ENCODE measurements around the gene HSF5. TPM values are rescaled to one million over a fixed set of nuclear protein-coding genes. Genes with fewer than 3 reads are reported as not detected.

HSF5 gene
- total and polyA plus RNA-seq, 2 of the 4 experiments (the other 2 are of a cell fraction) = not detected

DNA sequence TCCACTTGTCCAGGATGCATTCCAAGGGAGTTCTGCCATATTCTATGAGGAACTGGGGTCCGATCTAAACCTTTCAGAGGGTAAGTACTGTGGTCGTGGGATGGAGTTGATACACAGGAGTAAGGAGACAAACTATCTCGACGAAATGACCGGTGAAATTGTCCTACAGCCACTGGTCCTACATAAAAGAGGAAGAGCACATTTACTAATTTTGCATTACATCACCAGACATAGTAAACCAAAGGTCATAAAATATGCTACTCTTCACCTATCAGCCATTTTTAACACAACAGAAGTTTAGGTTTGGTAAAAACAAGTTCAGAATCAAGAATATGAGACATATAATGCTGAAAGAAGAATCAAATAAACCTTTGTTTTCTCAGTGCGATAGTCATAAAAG, 8.1 kb downstream of the HSF5 start:
- no peaks in the 10 kb centered on the region for H3K36me3 ChIP-seq (ENCODE audit: control insufficient read depth, insufficient read depth, low read length)
- H4K91ac ChIP-seq (ENCODE audit: insufficient read depth, low read depth, low read length) = no peak overlapping the region
- no peak overlapping the region for H2BK20ac ChIP-seq (ENCODE audit: low read depth, low read length)
- no peak for DNase-seq
- H4K20me1 ChIP-seq (ENCODE audit: insufficient read depth, low read length) = no peaks in the 10 kb centered on the region
- H3K9ac ChIP-seq (ENCODE audit: low read depth, low read length) = no peak overlapping the region
- H3K79me1 ChIP-seq (ENCODE audit: low read depth in 1 of 2, low read length in 2 of 2) = no peaks in the 10 kb centered on the region
- no peak overlapping the region for H3K18ac ChIP-seq (ENCODE audit: low read depth, low read length)
- no peaks in the 10 kb centered on the region for H3K9me1 ChIP-seq (ENCODE audit: insufficient read depth, low read length)
- H3K4ac ChIP-seq (ENCODE audit: low read depth, low read length) = no peak overlapping the region
- CTCF ChIA-PET = no interaction called here
- in situ Hi-C loops (cut with MboI; ENCODE audit: low sequenced_read_pairs) = no loop called here
- H2AK5ac ChIP-seq (ENCODE audit: low read depth, low read length) = no peak overlapping the region
- no peak overlapping the region for H2BK15ac ChIP-seq (ENCODE audit: low read depth, low read length)
- dilution Hi-C loops (cut with HindIII; ENCODE audit: low sequenced_read_pairs, unreplicated experiment) = no loop called here
- no peaks in the 10 kb centered on the region for H3K4me1 ChIP-seq (ENCODE audit: control insufficient read depth, insufficient read depth, low read length)
- H3K4me2 ChIP-seq (ENCODE audit: low read depth, low read length) = no peak overlapping the region
- H4K8ac ChIP-seq (ENCODE audit: low read depth in 2 of 2, low read length in 2 of 2) = no peak overlapping the region
- TF ChIP-seq SMC3 (IDR thresholded peaks at IDR 0.05; ENCODE audit: low read depth, low read length) = no peak
- TF ChIP-seq MAZ (IDR thresholded peaks at IDR 0.05; ENCODE audit: borderline replicate concordance, low read depth, low read length) = no peak
- TF ChIP-seq RFX5 (IDR thresholded peaks at IDR 0.05; ENCODE audit: low read depth, low read length) = no peak
- no peak overlapping the region for H4K5ac ChIP-seq (ENCODE audit: low read depth, low read length)
- no peak overlapping the region for H3K27ac ChIP-seq (ENCODE audit: insufficient read depth, low read length)
- POLR2A ChIA-PET (ENCODE audit: unreplicated experiment) = no interaction called here
- H2AFZ ChIP-seq (replicated peaks; ENCODE audit: low read length, poor library complexity) = no peak overlapping the region
- no peaks in the 10 kb centered on the region for H3K9me3 ChIP-seq (ENCODE audit: control insufficient read depth, insufficient read depth, low read length)
- H3K23ac ChIP-seq (ENCODE audit: low read depth, low read length) = no peak overlapping the region
- no peaks in the 10 kb centered on the region for H3K27me3 ChIP-seq (ENCODE audit: control insufficient read depth, insufficient read depth, low read length)
- H2BK5ac ChIP-seq (ENCODE audit: low read depth, low read length, poor library complexity, severe bottlenecking) = no peak overlapping the region
- H2BK120ac ChIP-seq (ENCODE audit: low read depth, low read length) = no peak overlapping the region
- BruUV-seq (replicated peaks) = no TSS peak
- no peak overlapping the region for H3K14ac ChIP-seq (replicated peaks; ENCODE audit: low read depth, low read length)
- no peak for ATAC-seq (ENCODE audit: low read depth)
- H2AK9ac ChIP-seq (replicated peaks; ENCODE audit: low read depth, low read length, poor library complexity) = no peak overlapping the region
- no CpG with 5 or more reads among the region's 6 CpGs for WGBS, 2 experiments (ENCODE audit: extremely low coverage in 2 of 2, insufficient read length in 1 of 2)
- no peak overlapping the region for H3K56ac ChIP-seq (ENCODE audit: extremely low read depth, insufficient read depth, low read length)
- no peak overlapping the region for H3K4me3 ChIP-seq (ENCODE audit: insufficient read depth, low read depth, low read length)
- intact Hi-C loops (cut with micrococcal nuclease) = no loop called here

Measured in IMR-90 (cell line).